ENCODE measurements around the gene CAPZB. TPM values are rescaled to one million over a fixed set of nuclear protein-coding genes. Genes with fewer than 3 reads are reported as not detected.

The CAPZB gene
- total and polyA plus RNA-seq, 2 donors (not counting 3 experiments of a cell fraction or from before 2014, with no cell fraction given), result 196 to 347 TPM

GRCh38 chr1:19493547-19493946, 8.2 kb upstream of the CAPZB start:
- no peaks in the 10 kb centered on the region for H3K9me1 ChIP-seq (replicated peaks; ENCODE audit: control insufficient read depth, extremely low read depth, insufficient read depth, low read length)
- no peaks in the 10 kb centered on the region for H3K4me1 ChIP-seq (ENCODE audit: control insufficient read depth, extremely low read depth, insufficient read depth, low read length)
- BruUV-seq (replicated peaks), result no TSS peak
- FAIRE-seq (no peak), DNase-seq (ENCODE audit: low read depth, low spot score) (no peak)
- no peak overlapping the region for H3K4me3 ChIP-seq (replicated peaks in 1 of 3; ENCODE audit: insufficient read depth in 1 of 3, low read depth in 1 of 3, low read length in 3 of 3)
- no peak overlapping the region for H3K4me2 ChIP-seq (ENCODE audit: insufficient read depth, low read length)
- H3K9me3 ChIP-seq (replicated peaks; ENCODE audit: control insufficient read depth, insufficient read depth, low read length), result no peaks in the 10 kb centered on the region
- no peaks in the 10 kb centered on the region for H4K20me1 ChIP-seq (replicated peaks; ENCODE audit: control insufficient read depth, extremely low read depth, insufficient read depth, low read length)
- no peaks in the 10 kb centered on the region for H3K36me3 ChIP-seq (ENCODE audit: control insufficient read depth in 2 of 2, extremely low read depth in 1 of 2, insufficient read depth in 2 of 2, low read length in 2 of 2)
- intact Hi-C loops (cut with micrococcal nuclease), result no loop called here
- H3K27ac ChIP-seq (ENCODE audit: insufficient read depth, low read depth, low read length), result no peak overlapping the region
- H2AFZ ChIP-seq (ENCODE audit: low read depth, low read length), result no peak overlapping the region
- no peaks in the 10 kb centered on the region for H3K79me2 ChIP-seq (ENCODE audit: control insufficient read depth, insufficient read depth, low read length)
- dilution Hi-C loops (cut with MboI; ENCODE audit: extremely low pct_ligation_motif_present, low sequenced_read_pairs), result no loop called here
- TF ChIP-seq MYC (IDR thresholded peaks at IDR 0.05; ENCODE audit: low read depth, low read length), result no peak
- TF ChIP-seq FOS (IDR thresholded peaks at IDR 0.05; ENCODE audit: borderline replicate concordance, insufficient read depth, low read length), result no peak
- TF ChIP-seq POLR2A (IDR thresholded peaks at IDR 0.05; ENCODE audit: low read depth, low read length), result no peak
- TF ChIP-seq GATA2 (IDR thresholded peaks at IDR 0.05; ENCODE audit: insufficient read depth, insufficient read length, low read depth, low read length), result no peak
- TF ChIP-seq EZH2 (IDR thresholded peaks at IDR 0.05; ENCODE audit: borderline replicate concordance, low read depth, low read length, severe bottlenecking), result no peak
- no peak for TF ChIP-seq MAX (IDR thresholded peaks at IDR 0.05; ENCODE audit: insufficient read depth, insufficient read length)
- TF ChIP-seq CTCF (IDR thresholded peaks at IDR 0.05; ENCODE audit: extremely low read depth in 1 of 2, insufficient read depth in 1 of 2, low read depth in 1 of 2, low read length in 2 of 2), result no peak
- no peak for TF ChIP-seq POLR2AphosphoS5 (IDR thresholded peaks at IDR 0.05; ENCODE audit: insufficient read depth, low read depth, low read length)
- no peak for TF ChIP-seq JUN (IDR thresholded peaks at IDR 0.05; ENCODE audit: borderline replicate concordance, insufficient read depth, insufficient read length, low read depth)
- ChIA-PET POLR2A (no interaction called here), CTCF (interaction anchor here (0.8 to 1.4 kb wide), 3 partner anchors 48 to 103 kb away, joined by 3 read pairs; no protein-coding TSS in a partner anchor)
- H3K9ac ChIP-seq (replicated peaks; ENCODE audit: extremely low read depth, insufficient read depth, low read length), result no peak overlapping the region
- H3K27me3 ChIP-seq (ENCODE audit: control insufficient read depth in 2 of 2, insufficient read depth in 2 of 2, low read length in 2 of 2), result peaks cover 0 to 4% of the 10 kb centered on the region in 2 experiments
